GM12864 (cell line): ENCODE measurements around the gene ADAMTS14.
"Not testable (repeated sequence)": the region's sequence is repeated elsewhere in the genome, so short reads cannot be mapped to it uniquely, and the experiment has no call there.

Source experiments
- DNase-seq: peaks from one replicate; pipeline ENCODE4 v3.0.0-alpha.2; 2011; ENCODE audit warnings: low read depth
- H3K4me3 ChIP-seq: 2 replicates; pipeline ENCODE4 v1.5.1; 2011; ENCODE audit warnings: mild to moderate bottlenecking, low read depth, low read length, control low read depth
- CTCF ChIP-seq: IDR thresholded peaks from 2 replicates; pipeline ENCODE4 v1.5.1; 2011; ENCODE audit warnings: low read depth, mild to moderate bottlenecking, moderate library complexity, low read length, control low read depth, inconsistent platforms; ENCODE audit errors: missing control alignments

Gene ADAMTS14

GRCh38 chr10:70644959-70645358 is 27.3 kb upstream of the ADAMTS14 start:
- H3K4me3 ChIP-seq, DNase-seq: not testable (repeated sequence)

- no peak for DNase-seq
- TF ChIP-seq CTCF = no peak
These were observed 25.2 kb upstream of the ADAMTS14 start for GRCh38 chr10:70647086-70647485.

GRCh38 chr10:70648427-70648826 is 23.9 kb upstream of the ADAMTS14 start:
- DNase-seq = no peak

More at GRCh38 chr10:70647086-70647485, 25.2 kb upstream of the ADAMTS14 start:
- H3K4me3 ChIP-seq = no peak overlapping the region

GRCh38 chr10:70649526-70649925 is 22.8 kb upstream of the ADAMTS14 start:
- no peak overlapping the region for H3K4me3 ChIP-seq
- TF ChIP-seq CTCF = no peak
- DNase-seq = no peak

More at GRCh38 chr10:70648427-70648826, 23.9 kb upstream of the ADAMTS14 start:
- no peak overlapping the region for H3K4me3 ChIP-seq
- TF ChIP-seq CTCF = no peak

- DNase-seq = no peak
- no peak for TF ChIP-seq CTCF
- H3K4me3 ChIP-seq = no peak overlapping the region
These were observed 22.2 kb upstream of the ADAMTS14 start for GRCh38 chr10:70650104-70650503.

GRCh38 chr10:70650718-70651117 is 21.6 kb upstream of the ADAMTS14 start:
- DNase-seq = no peak
- no peak for TF ChIP-seq CTCF
- no peak overlapping the region for H3K4me3 ChIP-seq

GRCh38 chr10:70651661-70652060 is 20.6 kb upstream of the ADAMTS14 start:
- no peak for TF ChIP-seq CTCF
- no peak overlapping the region for H3K4me3 ChIP-seq
- DNase-seq = no peak
